GM21723 (cell line): ENCODE results near the gene PIEZO2.

Source experiments
- ATAC-seq: cut with Tn5 transposase; IDR thresholded peaks from one replicate; pipeline ENCODE4 v1.9.1; 2021; ENCODE audit warnings: mild to moderate bottlenecking, moderate library complexity; ENCODE audit not compliant: unreplicated experiment

The PIEZO2 gene

GRCh38 chr18:10995550-10995949 is 153.8 kb downstream of the PIEZO2 start:
- no peak for ATAC-seq

- no peak for ATAC-seq
Observed at GRCh38 chr18:10989486-10989885, 159.9 kb downstream of the PIEZO2 start.

GRCh38 chr18:10985689-10986088 is 163.7 kb downstream of the PIEZO2 start:
- ATAC-seq: no peak

- ATAC-seq: no peak
Observed at GRCh38 chr18:10979411-10979810, 170.0 kb downstream of the PIEZO2 start.

GRCh38 chr18:10977042-10977441 is 172.3 kb downstream of the PIEZO2 start:
- no peak for ATAC-seq

- ATAC-seq: no peak
Observed at GRCh38 chr18:10973567-10974203, 175.7 kb downstream of the PIEZO2 start.

GRCh38 chr18:10971717-10972116 is 177.7 kb downstream of the PIEZO2 start:
- no peak for ATAC-seq

- ATAC-seq: no peak
Observed at GRCh38 chr18:10965119-10965518, 184.2 kb downstream of the PIEZO2 start.

- ATAC-seq: no peak
Observed at GRCh38 chr18:10953672-10954071, 195.7 kb downstream of the PIEZO2 start.

- ATAC-seq: no peak
Observed at GRCh38 chr18:10951631-10952544, 197.5 kb downstream of the PIEZO2 start.

- ATAC-seq: peak; percentile 74
Observed at GRCh38 chr18:10950876-10951630, 198.3 kb downstream of the PIEZO2 start.

GRCh38 chr18:10950080-10950875 is 199.1 kb downstream of the PIEZO2 start:
- no peak for ATAC-seq

GRCh38 chr18:10949655-10950054 is 199.7 kb downstream of the PIEZO2 start:
- ATAC-seq: no peak

GRCh38 chr18:10948421-10948820 is 200.9 kb downstream of the PIEZO2 start:
- ATAC-seq: no peak

GRCh38 chr18:10946058-10946457 is 203.3 kb downstream of the PIEZO2 start:
- no peak for ATAC-seq

GRCh38 chr18:10942998-10943397 is 206.4 kb downstream of the PIEZO2 start:
- ATAC-seq: no peak

- no peak for ATAC-seq
Observed at GRCh38 chr18:10939822-10940221, 209.5 kb downstream of the PIEZO2 start.

GRCh38 chr18:10937743-10938640 is 211.4 kb downstream of the PIEZO2 start:
- no peak for ATAC-seq

GRCh38 chr18:10936176-10937053 is 213.0 kb downstream of the PIEZO2 start:
- ATAC-seq: no peak
